Measurements from ENCODE around the gene SUSD1.
"Not testable (repeated sequence)": the region's sequence is repeated elsewhere in the genome, so short reads cannot be mapped to it uniquely, and the experiment has no call there.

SUSD1 gene

DNA sequence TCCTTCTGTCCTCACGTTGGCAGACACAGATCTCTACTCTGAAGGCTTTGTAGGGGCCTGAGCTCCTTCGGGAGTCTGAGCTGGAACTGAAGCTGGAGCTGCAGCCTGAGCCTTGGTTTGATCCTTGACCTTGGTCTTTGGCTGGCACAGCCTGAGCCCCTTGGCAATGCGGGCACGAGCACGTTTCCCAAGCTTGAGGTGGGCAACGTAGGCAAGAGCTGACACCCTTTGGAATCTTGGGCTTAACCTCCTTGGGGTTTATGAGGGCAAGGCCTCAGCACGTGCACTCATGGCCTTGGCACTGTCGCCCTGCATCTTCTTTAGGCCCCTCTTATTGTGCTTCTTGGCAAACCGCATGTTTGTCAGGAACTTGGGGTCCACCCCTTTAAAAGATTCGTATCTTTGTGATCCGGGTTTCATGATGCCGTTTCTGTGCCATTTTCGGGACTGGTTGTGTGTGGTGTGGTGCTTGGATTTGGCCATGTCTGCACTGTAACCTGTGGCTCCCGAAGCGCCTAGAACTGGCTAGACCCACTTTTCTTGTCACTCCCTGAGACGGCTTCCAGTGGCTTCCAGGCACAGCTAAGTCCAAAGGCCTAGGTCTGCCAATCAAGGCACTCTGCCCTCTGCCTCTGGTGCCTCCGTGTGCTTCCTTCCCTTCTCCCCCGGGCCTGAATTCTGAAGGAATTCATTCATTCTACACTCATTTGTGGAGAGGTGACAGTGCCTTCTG, 1.4 kb downstream of the SUSD1 start:
- no peak for DNase-seq (ENCODE audit: low read depth in 2 of 2)

GRCh38 chr9:112170968-112171367, 4.1 kb downstream of the SUSD1 start:
- no peak for DNase-seq (ENCODE audit: low read depth in 2 of 2)

DNA sequence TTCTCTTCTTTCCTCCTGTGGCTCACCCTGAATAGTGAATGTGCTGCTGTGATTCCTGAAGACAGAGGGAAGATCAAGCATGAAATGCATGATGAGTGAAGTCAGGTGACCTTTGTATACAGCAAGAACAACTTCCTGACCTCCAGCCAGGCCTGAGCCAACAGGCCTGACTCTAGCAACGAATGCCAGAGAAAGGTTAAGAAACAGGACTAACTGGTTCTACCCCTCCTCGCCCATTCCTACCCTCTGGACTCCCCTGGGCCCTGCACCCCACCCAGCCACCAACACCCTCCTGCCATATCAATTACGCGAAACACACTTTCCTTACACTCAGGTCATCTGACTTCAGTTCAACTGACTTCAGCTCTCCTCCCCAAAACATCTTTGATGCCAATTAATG, 4.9 kb downstream of the SUSD1 start:
- no peak for DNase-seq (ENCODE audit: low read depth in 2 of 2)

DNA sequence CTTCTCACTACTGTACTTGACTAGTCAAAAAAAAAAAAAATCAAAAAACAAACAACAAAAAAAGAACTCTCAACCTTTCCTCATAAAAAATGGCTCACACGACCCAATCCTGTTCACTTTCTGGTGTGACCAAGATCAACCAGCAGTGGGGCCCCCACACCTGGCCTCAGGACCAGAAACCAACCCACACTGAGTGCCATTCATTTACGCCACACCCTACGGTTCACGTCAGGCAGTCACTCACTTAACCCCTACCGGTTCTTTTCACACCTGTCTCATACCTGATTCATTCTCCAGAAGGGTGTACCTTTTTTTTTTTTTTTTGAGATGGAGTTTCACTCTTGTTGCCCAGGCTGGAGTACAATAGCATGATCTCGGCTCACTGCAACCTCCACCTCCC, 5.7 kb downstream of the SUSD1 start:
- DNase-seq (ENCODE audit: low read depth in 2 of 2): no peak

DNA sequence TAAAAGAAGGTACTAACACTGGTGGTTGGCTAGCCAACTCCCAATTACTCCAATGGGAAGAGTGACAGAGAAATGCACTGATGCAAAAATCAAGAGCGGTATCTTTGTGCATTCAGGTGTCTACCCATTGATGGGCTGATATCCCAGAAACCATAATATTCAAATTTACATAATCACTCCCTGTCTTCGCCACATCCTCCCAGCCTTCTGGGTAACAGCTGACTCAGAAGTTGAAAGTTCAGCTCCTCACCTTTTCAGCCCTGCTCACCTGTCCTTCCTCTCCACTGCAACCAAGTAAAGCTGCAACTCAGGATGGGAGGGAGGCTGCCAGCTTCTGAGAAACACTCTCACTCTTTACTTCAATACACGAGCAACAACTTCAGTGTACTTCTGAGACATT, 6.9 kb downstream of the SUSD1 start:
- no peak for DNase-seq (ENCODE audit: low read depth in 2 of 2)

DNA sequence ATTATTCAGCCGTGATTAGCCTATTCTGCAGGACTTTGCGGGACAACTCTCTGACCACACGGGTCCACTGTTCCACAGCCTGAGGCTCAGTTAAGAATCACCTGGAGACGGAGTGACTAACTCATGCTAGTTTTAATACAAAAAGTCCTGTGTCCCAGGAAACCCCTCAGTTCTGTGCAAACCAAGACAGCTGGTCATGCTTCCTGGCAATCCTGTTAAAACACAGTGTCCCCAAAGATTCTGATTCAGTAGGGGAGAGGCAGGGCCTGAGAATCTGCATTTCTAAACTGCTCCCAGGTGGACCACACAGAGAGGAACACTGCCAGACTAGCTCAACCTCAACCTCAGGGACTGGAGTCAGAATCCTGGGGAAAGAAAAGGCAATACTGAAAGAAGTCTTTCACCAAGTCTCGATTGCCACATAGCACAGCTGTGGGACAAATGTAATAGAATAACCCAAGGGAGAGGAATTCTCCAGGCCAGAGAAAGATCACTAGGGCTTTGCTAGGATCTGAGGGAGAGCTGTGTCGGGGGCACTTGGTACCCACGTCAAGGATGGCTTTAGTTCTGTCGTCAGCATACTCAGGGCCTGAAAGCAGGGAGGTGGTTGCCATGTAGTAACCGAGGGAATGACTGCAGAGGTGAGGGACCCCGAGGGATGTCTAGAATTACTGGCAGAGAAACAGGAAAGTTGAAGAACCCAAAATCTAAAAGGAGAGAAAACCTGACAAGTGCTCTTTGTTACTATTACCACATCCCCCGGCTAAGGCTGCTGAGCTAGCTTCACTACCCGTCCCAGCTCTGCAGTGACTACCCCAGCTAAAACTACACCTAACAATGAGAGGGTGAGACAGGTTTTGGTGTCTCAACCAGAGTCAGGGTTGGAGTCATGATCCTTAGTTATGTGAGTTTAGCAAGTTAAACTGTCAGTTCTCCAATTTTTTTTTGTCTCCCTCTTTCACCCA, 8.6 kb downstream of the SUSD1 start:
- DNase-seq (ENCODE audit: low read depth in 2 of 2): no peak

- no peak for DNase-seq (ENCODE audit: low read depth in 2 of 2)
Observed at GRCh38 chr9:112162621-112163413, 12.3 kb downstream of the SUSD1 start.

- no peak for DNase-seq (ENCODE audit: low read depth in 2 of 2)
Observed at GRCh38 chr9:112159781-112160180, 15.3 kb downstream of the SUSD1 start.

DNA sequence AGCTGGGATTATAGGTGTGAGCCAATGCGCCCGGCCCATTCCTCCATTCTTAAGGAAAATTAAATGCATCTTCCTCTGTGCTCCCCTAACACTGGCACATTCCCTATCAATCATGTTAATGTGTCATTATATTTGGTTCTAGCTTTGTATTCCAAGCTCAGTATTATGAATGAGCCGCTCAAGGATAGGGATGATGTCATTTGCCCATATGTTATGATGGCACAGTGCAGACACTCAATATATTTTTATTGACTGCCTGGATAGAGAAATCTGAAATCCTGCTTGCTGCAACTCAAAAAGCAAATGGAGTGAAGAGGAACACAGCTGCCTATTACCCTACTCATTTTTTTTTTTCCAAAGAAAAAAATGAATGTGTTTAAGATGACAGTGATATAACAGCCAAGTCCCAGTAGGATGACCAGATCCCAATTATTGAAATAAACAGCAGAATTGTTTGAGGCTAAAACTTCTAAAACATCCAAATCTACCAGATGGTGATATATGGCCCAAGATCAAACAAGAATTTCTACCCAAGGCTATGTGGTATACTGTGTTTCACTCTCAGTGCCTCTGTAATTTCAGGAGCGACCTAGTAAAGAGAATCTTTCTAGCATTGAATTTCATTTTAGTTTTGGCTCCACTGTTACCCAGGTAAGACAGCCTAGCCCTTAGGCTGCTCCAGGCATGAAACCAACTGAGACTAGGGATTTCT, 16.3 kb downstream of the SUSD1 start:
- DNase-seq (ENCODE audit: low read depth in 2 of 2): no peak

DNA sequence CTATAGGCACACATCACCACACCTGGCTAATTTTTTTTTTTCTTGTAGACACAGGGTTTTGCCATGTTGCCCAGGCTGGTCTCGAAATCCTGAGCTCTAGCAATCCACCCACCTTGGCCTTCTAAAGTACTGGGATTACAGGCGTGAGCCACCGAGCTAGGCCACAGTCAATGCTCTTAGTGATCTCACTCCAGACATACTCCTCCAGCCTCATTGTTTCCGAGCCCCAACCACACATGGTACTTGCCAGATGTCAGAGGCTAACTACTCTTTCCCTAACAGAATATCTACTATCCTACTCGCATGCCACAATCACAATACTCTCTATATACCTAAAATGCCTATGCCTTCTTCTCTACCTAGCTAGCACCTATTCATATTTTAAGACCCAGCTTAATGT, 17.1 kb downstream of the SUSD1 start:
- no peak for DNase-seq (ENCODE audit: low read depth in 2 of 2)

DNA sequence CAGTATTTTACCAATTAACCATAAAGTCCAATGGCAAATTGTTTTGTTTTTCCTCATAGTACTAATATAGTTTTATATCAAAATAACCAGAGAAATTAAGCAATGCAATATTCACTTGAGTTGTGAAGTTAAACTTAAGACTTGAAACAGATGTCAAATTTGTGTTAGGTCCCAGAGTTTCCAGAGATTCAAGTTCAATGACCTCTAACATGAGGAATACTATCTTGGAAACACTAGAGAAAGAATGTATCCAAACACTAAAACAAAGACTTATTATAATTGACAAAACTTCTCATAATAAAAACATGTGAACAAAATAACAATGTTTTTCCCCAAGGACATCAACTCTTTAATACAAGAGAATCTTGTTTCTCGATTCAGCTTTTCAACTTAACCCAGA, 18.0 kb downstream of the SUSD1 start:
- no peak for DNase-seq (ENCODE audit: low read depth in 2 of 2)

- no peak for DNase-seq (ENCODE audit: low read depth in 2 of 2)
Observed at GRCh38 chr9:112149211-112149610, 25.9 kb downstream of the SUSD1 start.

DNA sequence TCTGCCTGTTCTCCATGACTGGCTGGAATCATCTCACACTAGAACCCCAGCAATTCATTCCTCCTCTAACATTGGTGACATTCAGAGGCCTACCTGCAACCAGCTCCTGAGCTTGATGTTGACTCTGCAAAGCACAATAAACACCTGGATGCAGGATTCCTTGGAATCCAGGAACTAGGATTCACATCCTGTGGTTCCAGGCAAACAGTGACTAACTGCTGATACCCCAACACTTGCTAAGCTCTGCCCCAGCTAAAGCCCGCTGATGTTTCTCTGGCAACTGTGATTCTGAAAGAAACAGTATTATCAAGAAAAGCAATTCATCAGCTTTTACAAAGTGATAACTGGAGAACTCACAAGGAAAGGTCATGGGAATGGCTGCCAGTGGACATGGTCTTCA, 29.2 kb downstream of the SUSD1 start:
- DNase-seq (ENCODE audit: low read depth in 2 of 2): no peak

GRCh38 chr9:112144807-112145206, 30.3 kb downstream of the SUSD1 start:
- no peak for DNase-seq (ENCODE audit: low read depth in 2 of 2)

GRCh38 chr9:112142420-112142819, 32.7 kb downstream of the SUSD1 start:
- DNase-seq (ENCODE audit: low read depth in 2 of 2): no peak

DNA sequence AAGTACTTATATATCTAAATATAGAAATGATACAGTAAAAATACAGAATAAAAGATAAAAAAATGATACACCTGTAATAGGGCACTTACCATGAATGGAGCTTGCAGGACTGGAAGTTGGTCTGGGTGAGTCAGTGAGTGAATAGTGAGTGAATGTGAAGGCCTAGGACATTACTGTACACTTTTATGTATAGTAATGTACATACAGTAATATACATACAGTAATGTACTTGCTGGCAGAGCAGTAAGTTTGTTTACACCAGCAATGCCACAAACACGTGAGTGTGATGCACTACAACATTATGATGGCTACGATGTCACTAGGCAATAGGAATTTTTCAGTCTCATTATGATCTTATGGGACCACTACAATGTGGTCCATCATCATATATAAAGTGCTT, 34.2 kb downstream of the SUSD1 start:
- no peak for DNase-seq (ENCODE audit: low read depth in 2 of 2)

GRCh38 chr9:112137066-112137465, 38.0 kb downstream of the SUSD1 start:
- DNase-seq (ENCODE audit: low read depth in 2 of 2): no peak

DNA sequence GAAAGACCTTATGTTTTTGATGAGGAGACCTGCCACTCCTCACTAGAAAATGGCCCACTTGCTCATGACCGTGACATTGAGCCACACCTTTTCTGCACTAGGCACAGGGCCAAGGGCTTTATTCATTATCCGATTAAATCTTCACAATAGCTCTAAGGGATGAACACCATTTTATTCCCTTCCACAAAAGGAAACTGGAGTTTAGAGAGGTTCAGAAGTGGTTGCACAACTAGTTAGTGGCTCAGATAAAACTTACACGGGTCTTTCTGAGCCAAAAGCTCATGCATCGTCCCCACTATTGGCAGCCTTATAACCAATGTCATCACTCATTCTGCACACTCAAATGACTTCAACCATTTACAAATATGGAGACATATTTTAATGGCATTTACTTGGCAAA, 39.4 kb downstream of the SUSD1 start:
- DNase-seq (ENCODE audit: low read depth in 2 of 2): no peak

GRCh38 chr9:112133806-112134205, 41.3 kb downstream of the SUSD1 start:
- DNase-seq (ENCODE audit: low read depth in 2 of 2): not testable (repeated sequence)

- no peak for DNase-seq (ENCODE audit: low read depth in 2 of 2)
Observed at GRCh38 chr9:112132356-112132755, 42.7 kb downstream of the SUSD1 start.

DNA sequence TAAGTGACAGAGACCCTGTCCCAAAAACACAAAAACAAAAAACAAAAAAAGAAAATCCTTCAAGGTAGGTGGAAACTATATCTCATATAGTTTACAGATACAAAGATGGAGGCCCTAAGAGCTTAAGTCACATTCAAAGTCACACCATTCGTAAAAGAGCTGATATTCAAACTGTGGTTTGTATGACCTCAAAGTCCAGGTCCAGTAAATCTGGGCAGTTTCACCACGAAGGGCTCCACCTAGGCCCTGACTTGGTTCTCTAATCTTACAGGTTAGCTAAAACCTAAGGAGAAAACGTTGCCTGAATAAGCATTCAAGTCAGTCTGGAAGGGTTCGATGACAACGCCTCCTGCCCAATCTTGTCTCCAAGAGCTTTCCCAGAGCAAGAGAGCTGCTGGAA, 44.1 kb downstream of the SUSD1 start:
- no peak for DNase-seq (ENCODE audit: low read depth in 2 of 2)

GRCh38 chr9:112130347-112130746, 44.8 kb downstream of the SUSD1 start:
- no peak for DNase-seq (ENCODE audit: low read depth in 2 of 2)

Data from stimulated activated CD8-positive, alpha-beta memory T cell treated with anti-CD3 and anti-CD28 coated beads, Interleukin-15, amount 100 ng/mL, for 48 hours (primary cell).